Stimulated activated naive CD8-positive, alpha-beta T cell treated with anti-CD3 and anti-CD28 coated beads, Interleukin-15, Interleukin-2, amounts not matched to agents 100 ng/mL and 50 ng/mL, for 24 hours (primary cell): ENCODE measurements around the gene SSR4.

Experiments
- H3K27ac Mint-ChIP-seq: one replicate; pipeline ENCODE4 v1.8.0; 2021; ENCODE audit warnings: mild to moderate bottlenecking, mixed read lengths
- H3K27me3 Mint-ChIP-seq: one replicate; pipeline ENCODE4 v1.8.0; 2021; ENCODE audit warnings: mixed read lengths
- H3K36me3 Mint-ChIP-seq: one replicate; pipeline ENCODE4 v1.8.0; 2021; ENCODE audit warnings: low read depth, mixed read lengths
- H3K4me1 Mint-ChIP-seq: one replicate; pipeline ENCODE4 v1.8.0; 2021; ENCODE audit warnings: low read depth, mixed read lengths
- H3K4me3 Mint-ChIP-seq: one replicate; pipeline ENCODE4 v1.8.0; 2021; ENCODE audit warnings: mild to moderate bottlenecking, mixed read lengths
- H3K9me3 Mint-ChIP-seq: one replicate; pipeline ENCODE4 v1.8.0; 2021; ENCODE audit warnings: mixed read lengths

The SSR4 gene

DNA sequence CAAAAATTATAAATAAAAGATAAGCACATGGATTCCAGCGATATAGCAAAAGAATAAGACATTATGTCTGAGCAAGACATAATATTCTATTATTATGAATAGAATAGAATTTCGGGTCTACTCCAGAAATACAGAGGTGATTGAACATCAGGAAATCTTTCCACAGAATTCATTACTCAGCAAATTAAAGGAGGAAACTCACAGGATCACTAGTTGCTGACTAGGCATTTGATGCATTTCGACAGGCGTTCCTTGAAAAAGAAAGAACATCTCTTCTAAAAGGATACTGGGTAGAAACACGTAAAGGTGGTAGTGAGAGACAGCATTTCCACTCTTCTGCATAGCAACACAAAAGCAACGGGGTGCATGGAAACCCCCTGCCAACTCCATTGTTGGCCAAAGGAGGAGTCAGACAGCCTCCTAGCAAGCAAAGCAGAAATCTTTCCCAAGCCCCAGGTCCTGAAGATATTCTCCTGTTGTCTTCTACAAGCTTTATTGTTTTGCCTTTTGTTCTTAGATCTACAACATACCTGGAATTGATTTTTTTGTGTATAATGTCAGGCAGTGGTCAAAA, 50.1 kb downstream of the SSR4 start:
- Mint-ChIP-seq H3K27me3 (peaks cover 26% of the 10 kb centered on the region), H3K27ac (no peak overlapping the region), H3K9me3 (no peaks in the 10 kb centered on the region), H3K36me3 (no peaks in the 10 kb centered on the region), H3K4me3 (no peak overlapping the region), H3K4me1 (no peaks in the 10 kb centered on the region)

DNA sequence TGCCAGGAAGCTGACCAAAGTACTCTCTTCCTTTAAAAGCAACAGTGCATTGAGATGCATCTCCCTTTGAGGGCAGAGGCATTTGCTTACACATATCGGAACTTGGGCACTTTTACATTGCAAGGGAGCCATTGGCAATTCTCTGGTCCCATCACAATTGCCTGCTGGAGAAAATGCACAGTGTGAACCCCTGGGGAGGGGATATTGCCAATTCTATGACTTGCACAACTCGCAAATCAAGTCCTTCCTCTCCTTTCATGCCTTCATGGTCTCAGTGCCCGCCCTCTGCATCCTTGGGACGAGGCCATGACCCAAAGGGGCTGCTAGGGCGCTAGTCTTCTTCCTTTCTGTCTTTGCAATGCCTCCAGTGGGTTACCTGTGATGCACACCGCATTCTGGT, 50.7 kb downstream of the SSR4 start:
- no peaks in the 10 kb centered on the region for H3K4me1 Mint-ChIP-seq
- H3K27me3 Mint-ChIP-seq: peaks cover 26% of the 10 kb centered on the region
- no peak overlapping the region for H3K27ac Mint-ChIP-seq
- no peaks in the 10 kb centered on the region for H3K36me3 Mint-ChIP-seq
- no peaks in the 10 kb centered on the region for H3K9me3 Mint-ChIP-seq
- H3K4me3 Mint-ChIP-seq: no peak overlapping the region

DNA sequence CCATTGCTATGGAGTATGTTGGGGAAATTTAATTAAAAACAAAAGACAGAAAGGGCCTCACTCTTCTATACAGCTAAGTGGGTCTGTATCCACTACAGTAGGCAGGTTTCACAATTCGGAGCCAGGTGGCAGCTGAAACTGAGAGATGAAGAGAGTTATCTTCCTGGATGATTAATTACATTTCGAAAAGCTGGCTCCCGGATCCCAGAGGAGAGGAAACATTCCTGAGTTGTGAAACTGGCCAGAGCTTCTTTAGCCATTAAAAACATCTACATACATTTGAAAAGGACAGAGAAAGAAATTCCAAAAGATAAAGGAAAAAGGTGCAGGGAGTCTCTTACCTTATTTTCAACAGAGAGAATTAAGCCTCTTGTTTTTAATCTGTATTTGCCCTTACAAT, 51.4 kb downstream of the SSR4 start:
- no peaks in the 10 kb centered on the region for H3K9me3 Mint-ChIP-seq
- peaks cover 26% of the 10 kb centered on the region for H3K27me3 Mint-ChIP-seq

More for the DNA sequence above, 51.4 kb downstream of the SSR4 start:
- H3K36me3 Mint-ChIP-seq: no peaks in the 10 kb centered on the region
- H3K27ac Mint-ChIP-seq: no peak overlapping the region
- H3K4me1 Mint-ChIP-seq: no peaks in the 10 kb centered on the region
- no peak overlapping the region for H3K4me3 Mint-ChIP-seq
